ENCODE results near the gene MOB3B.
"Not testable (repeated sequence)": the region's sequence is repeated elsewhere in the genome, so short reads cannot be mapped to it uniquely, and the experiment has no call there.

The MOB3B gene

DNA sequence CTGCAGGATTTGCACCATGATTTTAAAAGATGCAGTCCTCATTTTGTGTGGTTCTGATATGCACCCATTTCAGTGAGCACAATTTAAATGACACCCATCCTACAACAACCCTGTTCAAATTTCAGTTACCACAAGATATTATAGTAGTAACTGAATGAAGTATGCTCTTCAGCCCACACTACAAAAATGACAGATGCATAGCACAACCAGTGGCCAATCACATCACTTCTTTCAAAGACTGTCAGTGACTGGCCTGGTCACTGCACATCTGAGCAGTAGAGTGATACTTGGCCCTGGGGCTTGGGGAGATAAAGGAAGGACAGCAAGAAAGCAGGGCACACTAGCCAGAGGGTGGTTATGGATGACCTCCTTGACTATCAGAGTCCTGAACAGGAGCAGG, 25.4 kb downstream of the MOB3B start:
- no peaks in the 10 kb centered on the region for H3K9me2 ChIP-seq (replicated peaks; ENCODE audit: control insufficient read depth, low read length)
- no peaks in the 10 kb centered on the region; the same call in 1 of the 2 replicates for H3K27me3 ChIP-seq (ENCODE audit: control insufficient read depth, low read length)
- no peak for TF ChIP-seq EZH2phosphoT487 (IDR thresholded peaks at IDR 0.05; ENCODE audit: borderline replicate concordance, low read length)
- TF ChIP-seq, protein P1, sequence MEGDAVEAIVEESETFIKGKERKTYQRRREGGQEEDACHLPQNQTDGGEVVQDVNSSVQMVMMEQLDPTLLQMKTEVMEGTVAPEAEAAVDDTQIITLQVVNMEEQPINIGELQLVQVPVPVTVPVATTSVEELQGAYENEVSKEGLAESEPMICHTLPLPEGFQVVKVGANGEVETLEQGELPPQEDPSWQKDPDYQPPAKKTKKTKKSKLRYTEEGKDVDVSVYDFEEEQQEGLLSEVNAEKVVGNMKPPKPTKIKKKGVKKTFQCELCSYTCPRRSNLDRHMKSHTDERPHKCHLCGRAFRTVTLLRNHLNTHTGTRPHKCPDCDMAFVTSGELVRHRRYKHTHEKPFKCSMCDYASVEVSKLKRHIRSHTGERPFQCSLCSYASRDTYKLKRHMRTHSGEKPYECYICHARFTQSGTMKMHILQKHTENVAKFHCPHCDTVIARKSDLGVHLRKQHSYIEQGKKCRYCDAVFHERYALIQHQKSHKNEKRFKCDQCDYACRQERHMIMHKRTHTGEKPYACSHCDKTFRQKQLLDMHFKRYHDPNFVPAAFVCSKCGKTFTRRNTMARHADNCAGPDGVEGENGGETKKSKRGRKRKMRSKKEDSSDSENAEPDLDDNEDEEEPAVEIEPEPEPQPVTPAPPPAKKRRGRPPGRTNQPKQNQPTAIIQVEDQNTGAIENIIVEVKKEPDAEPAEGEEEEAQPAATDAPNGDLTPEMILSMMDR (IDR thresholded peaks at IDR 0.05; ENCODE audit: low read depth, low read length, poor library complexity, severe bottlenecking) = no peak
- H3K4me1 ChIP-seq (ENCODE audit: control insufficient read depth, low read length) = no peaks in the 10 kb centered on the region
- no peak overlapping the region for H3K27ac ChIP-seq (ENCODE audit: low read depth, low read length)
- no peaks in the 10 kb centered on the region for H3K9me3 ChIP-seq (ENCODE audit: control insufficient read depth, insufficient read depth, low read length)
- H3F3A ChIP-seq (ENCODE audit: control insufficient read depth, insufficient read depth) = no peaks in the 10 kb centered on the region
- no peaks in the 10 kb centered on the region for H4K20me1 ChIP-seq (ENCODE audit: control insufficient read depth, insufficient read depth, low read depth, low read length)
- no peak overlapping the region for H3K4me2 ChIP-seq (ENCODE audit: low read length)
- no peaks in the 10 kb centered on the region for H3K79me2 ChIP-seq (ENCODE audit: control insufficient read depth, low read length)
- no peak overlapping the region for H3K4me3 ChIP-seq (ENCODE audit: low read length)
- H3K36me3 ChIP-seq (ENCODE audit: control insufficient read depth, low read length) = no peaks in the 10 kb centered on the region

DNA sequence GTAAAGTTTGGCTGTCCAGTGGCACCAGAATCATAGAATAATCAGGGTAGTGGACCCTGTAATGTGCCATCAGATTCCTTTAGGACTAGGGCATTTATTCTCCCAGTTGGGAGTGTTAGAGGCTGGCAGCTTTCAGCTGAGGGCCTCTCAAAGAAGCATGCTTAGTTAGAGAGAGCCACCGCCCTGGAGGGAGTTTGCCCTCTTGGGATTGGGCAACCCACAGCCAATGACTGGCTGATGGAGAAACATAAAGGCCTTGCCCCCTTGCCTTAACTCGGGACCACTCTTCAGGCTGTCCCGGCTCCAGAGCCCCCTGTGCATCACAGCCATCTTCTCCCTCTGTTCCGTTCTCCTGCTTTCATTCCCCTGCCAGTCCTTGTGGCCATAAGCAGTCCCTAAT, 26.0 kb downstream of the MOB3B start:
- Histone ChIP-seq H4K20me1 (ENCODE audit: control insufficient read depth, insufficient read depth, low read depth, low read length) (no peaks in the 10 kb centered on the region), H3K27ac (ENCODE audit: low read depth, low read length) (no peak overlapping the region), H3K79me2 (ENCODE audit: control insufficient read depth, low read length) (no peaks in the 10 kb centered on the region), H3K4me2 (ENCODE audit: low read length) (no peak overlapping the region), H3K4me1 (ENCODE audit: control insufficient read depth, low read length) (no peaks in the 10 kb centered on the region), H3K27me3 (ENCODE audit: control insufficient read depth, low read length) (no peaks in the 10 kb centered on the region; the same call in 1 of the 2 replicates), H3K9me3 (ENCODE audit: control insufficient read depth, insufficient read depth, low read length) (no peaks in the 10 kb centered on the region), H3K36me3 (ENCODE audit: control insufficient read depth, low read length) (no peaks in the 10 kb centered on the region), H3F3A (ENCODE audit: control insufficient read depth, insufficient read depth) (no peaks in the 10 kb centered on the region), H3K4me3 (ENCODE audit: low read length) (no peak overlapping the region), H3K9me2 (replicated peaks; ENCODE audit: control insufficient read depth, low read length) (no peaks in the 10 kb centered on the region)
- TF ChIP-seq EZH2phosphoT487 (IDR thresholded peaks at IDR 0.05; ENCODE audit: borderline replicate concordance, low read length) = no peak

DNA sequence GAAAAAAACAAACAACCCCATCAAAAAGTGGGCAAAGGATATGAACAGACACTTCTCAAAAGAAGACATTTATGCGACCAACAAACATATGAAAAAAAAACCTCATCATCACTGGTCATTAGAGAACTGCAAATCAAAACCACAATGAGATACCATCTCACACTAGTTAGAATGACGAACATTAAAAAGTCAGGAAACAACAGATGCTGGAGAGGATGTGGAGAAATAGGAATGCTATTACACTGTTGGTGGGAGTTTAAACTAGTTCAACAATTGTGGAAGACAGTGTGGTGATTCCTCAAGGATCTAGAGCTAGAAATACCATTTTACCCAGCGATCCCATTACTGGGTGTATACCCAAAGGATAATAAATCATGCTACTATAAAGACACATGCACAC, 28.7 kb downstream of the MOB3B start:
- H3F3A ChIP-seq (ENCODE audit: control insufficient read depth, insufficient read depth); H3K9me3 ChIP-seq (ENCODE audit: control insufficient read depth, insufficient read depth, low read length); H3K4me2 ChIP-seq (ENCODE audit: low read length); H3K27ac ChIP-seq (ENCODE audit: low read depth, low read length); H3K79me2 ChIP-seq (ENCODE audit: control insufficient read depth, low read length); H3K9me2 ChIP-seq (replicated peaks; ENCODE audit: control insufficient read depth, low read length); H3K36me3 ChIP-seq (ENCODE audit: control insufficient read depth, low read length); H3K4me1 ChIP-seq (ENCODE audit: control insufficient read depth, low read length); H4K20me1 ChIP-seq (ENCODE audit: control insufficient read depth, insufficient read depth, low read depth, low read length); H3K27me3 ChIP-seq (ENCODE audit: control insufficient read depth, low read length); H3K4me3 ChIP-seq (ENCODE audit: low read length): not testable (repeated sequence)

DNA sequence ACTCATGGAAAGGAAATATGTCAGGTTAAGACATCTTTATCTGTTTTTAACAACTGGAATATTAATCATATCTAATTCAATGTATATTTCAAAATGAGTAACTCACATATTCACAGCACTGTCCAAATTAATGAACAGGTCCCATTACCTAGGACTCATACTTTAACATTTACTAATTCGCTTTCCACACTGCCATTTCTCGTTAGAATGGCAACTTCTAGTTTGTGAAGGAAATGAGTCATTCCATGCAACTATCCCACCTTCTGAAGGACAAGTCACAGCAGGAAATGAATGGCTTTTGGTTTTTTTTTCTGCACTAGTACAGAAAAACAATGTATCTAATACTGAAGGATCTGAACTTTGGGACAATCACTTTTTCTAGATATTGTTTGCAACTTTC, 30.2 kb downstream of the MOB3B start:
- H4K20me1 ChIP-seq (ENCODE audit: control insufficient read depth, insufficient read depth, low read depth, low read length) = no peaks in the 10 kb centered on the region
- no peak overlapping the region for H3K4me3 ChIP-seq (ENCODE audit: low read length)
- no peak overlapping the region for H3K27ac ChIP-seq (ENCODE audit: low read depth, low read length)
- H3K79me2 ChIP-seq (ENCODE audit: control insufficient read depth, low read length) = no peaks in the 10 kb centered on the region
- H3K4me2 ChIP-seq (ENCODE audit: low read length) = no peak overlapping the region
- no peaks in the 10 kb centered on the region for H3F3A ChIP-seq (ENCODE audit: control insufficient read depth, insufficient read depth)
- H3K9me2 ChIP-seq (replicated peaks; ENCODE audit: control insufficient read depth, low read length) = no peaks in the 10 kb centered on the region
- no peaks in the 10 kb centered on the region for H3K36me3 ChIP-seq (ENCODE audit: control insufficient read depth, low read length)
- no peaks in the 10 kb centered on the region; the same call in 1 of the 2 replicates for H3K27me3 ChIP-seq (ENCODE audit: control insufficient read depth, low read length)
- no peak for TF ChIP-seq EZH2phosphoT487 (IDR thresholded peaks at IDR 0.05; ENCODE audit: borderline replicate concordance, low read length)
- no peaks in the 10 kb centered on the region for H3K4me1 ChIP-seq (ENCODE audit: control insufficient read depth, low read length)
- H3K9me3 ChIP-seq (ENCODE audit: control insufficient read depth, insufficient read depth, low read length) = no peaks in the 10 kb centered on the region

DNA sequence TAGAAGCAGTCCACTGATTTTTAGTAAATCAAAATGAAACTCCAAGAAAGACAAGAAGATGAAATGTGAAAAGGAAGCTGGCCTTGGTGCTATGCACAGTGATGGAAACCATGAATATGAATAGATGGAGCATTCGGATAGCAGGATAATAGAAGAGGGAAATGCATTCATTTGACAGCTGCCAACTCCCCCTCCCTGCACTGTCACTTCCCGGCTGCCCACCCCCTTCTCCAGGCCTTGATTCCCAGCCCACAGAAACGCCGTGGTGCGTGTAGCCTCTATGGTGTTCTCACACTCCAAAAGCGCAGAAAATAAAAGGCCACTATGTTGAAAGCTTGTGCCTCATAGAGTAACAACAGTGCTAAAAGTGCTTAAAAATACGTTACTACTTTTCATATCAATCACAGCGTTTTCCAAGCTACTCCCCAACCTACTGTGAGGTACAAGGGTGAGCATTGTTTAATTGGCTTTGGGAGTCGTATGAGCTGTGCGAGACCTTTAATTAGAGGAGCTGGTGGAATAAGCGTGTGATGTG, 31.7 kb downstream of the MOB3B start:
- Histone ChIP-seq H3K36me3 (ENCODE audit: control insufficient read depth, low read length) (no peaks in the 10 kb centered on the region), H3K9me3 (ENCODE audit: control insufficient read depth, insufficient read depth, low read length) (no peaks in the 10 kb centered on the region), H3F3A (ENCODE audit: control insufficient read depth, insufficient read depth) (no peaks in the 10 kb centered on the region), H3K27ac (ENCODE audit: low read depth, low read length) (no peak overlapping the region), H3K27me3 (ENCODE audit: control insufficient read depth, low read length) (no peaks in the 10 kb centered on the region; the same call in 1 of the 2 replicates), H4K20me1 (ENCODE audit: control insufficient read depth, insufficient read depth, low read depth, low read length) (no peaks in the 10 kb centered on the region), H3K4me1 (ENCODE audit: control insufficient read depth, low read length) (no peaks in the 10 kb centered on the region), H3K9me2 (replicated peaks; ENCODE audit: control insufficient read depth, low read length) (no peaks in the 10 kb centered on the region), H3K4me2 (ENCODE audit: low read length) (no peak overlapping the region), H3K4me3 (ENCODE audit: low read length) (no peak overlapping the region), H3K79me2 (ENCODE audit: control insufficient read depth, low read length) (no peaks in the 10 kb centered on the region)
- TF ChIP-seq, protein P1 (IDR thresholded peaks at IDR 0.05; ENCODE audit: low read depth, low read length, poor library complexity, severe bottlenecking) = no peak
- no peak for TF ChIP-seq EZH2phosphoT487 (IDR thresholded peaks at IDR 0.05; ENCODE audit: borderline replicate concordance, low read length)
